OCI-LY7 (cell line): Measurements from ENCODE around the gene CD247. TPM values are rescaled to one million over a fixed set of nuclear protein-coding genes. Genes with fewer than 3 reads are reported as not detected.

ENCODE experiments used
- BruUV-seq: library from RNA; stranded (reverse); fragments of 400-500 nt; replicated peaks from 2 replicates; lab custom pipeline; 2021; lab: Mats Ljungman, UMichigan
- CTCF ChIA-PET: fragments of 300-600 bp; sonication (Branson Sonifier 250); formaldehyde crosslinking; loops from one replicate; lab custom pipeline; 2022; ENCODE audit warnings: antibody characterized with exemption; ENCODE audit not compliant: unreplicated experiment; lab: Charles Lee
- POLR2A ChIA-PET: fragments of 300-600 bp; sonication (Branson Sonifier 250); formaldehyde crosslinking; loops from one replicate; lab custom pipeline; 2022; ENCODE audit warnings: antibody characterized with exemption; lab: Charles Lee
- DNase-seq: peaks from one replicate; pipeline ENCODE4 v3.0.0-alpha.2; 2015; ENCODE audit warnings: low spot score
- H2AFZ ChIP-seq: fragments of 200-600 bp; sonication (generic), shearing (Covaris generic); 2 replicates; pipeline ENCODE4 v1.6.1; 2014; ENCODE audit warnings: mild to moderate bottlenecking, antibody characterized with exemption, low read length, moderate library complexity
- H3K27ac ChIP-seq: fragments of 200-600 bp; sonication (generic); 2 replicates; pipeline ENCODE4 v1.5.1; 2014; ENCODE audit warnings: mixed run types, low read depth, mild to moderate bottlenecking, moderate library complexity, low read length, inconsistent platforms; ENCODE audit not compliant: poor library complexity, severe bottlenecking
- H3K36me3 ChIP-seq: fragments of 200-600 bp; sonication (generic); 2 replicates; pipeline ENCODE4 v1.6.1; 2014; ENCODE audit warnings: mild to moderate bottlenecking, antibody characterized with exemption, low read length, moderate library complexity, mixed read lengths; ENCODE audit not compliant: insufficient read depth
- H3K4me1 ChIP-seq: fragments of 200-600 bp; sonication (generic); 2 replicates; pipeline ENCODE4 v1.5.1; 2014; ENCODE audit warnings: mild to moderate bottlenecking, low read length; ENCODE audit not compliant: insufficient read depth, poor library complexity, severe bottlenecking
- H3K4me2 ChIP-seq: fragments of 200-600 bp; sonication (generic); 2 replicates; pipeline ENCODE4 v1.6.1; 2014; ENCODE audit warnings: mild to moderate bottlenecking, low read length
- H3K4me3 ChIP-seq: fragments of 200-600 bp; sonication (generic); 2 replicates; pipeline ENCODE4 v1.5.1; 2014; ENCODE audit warnings: mild to moderate bottlenecking, low read depth, low read length; ENCODE audit not compliant: poor library complexity, severe bottlenecking
- H3K79me2 ChIP-seq: fragments of 200-600 bp; sonication (generic); 2 replicates; pipeline ENCODE4 v1.6.1; 2016; ENCODE audit warnings: low read depth, mild to moderate bottlenecking, low read length, moderate library complexity, mixed read lengths; ENCODE audit not compliant: insufficient read depth
- H3K9me2 ChIP-seq: fragments of 200-600 bp; sonication (generic); 2 replicates; pipeline ENCODE4 v1.6.1; 2016; ENCODE audit warnings: mild to moderate bottlenecking, low read length, mixed read lengths; ENCODE audit not compliant: insufficient read depth
- H3K9me3 ChIP-seq: fragments of 200-600 bp; sonication (generic); 2 replicates; pipeline ENCODE4 v1.6.1; 2014; ENCODE audit warnings: mild to moderate bottlenecking, mixed run types, low read length, mixed read lengths
- H4K20me1 ChIP-seq: fragments of 200-600 bp; sonication (generic); 2 replicates; pipeline ENCODE4 v1.6.1; 2014; ENCODE audit warnings: mild to moderate bottlenecking, antibody characterized with exemption, low read length, moderate library complexity, mixed read lengths; ENCODE audit not compliant: insufficient read depth
- EZH2phosphoT487 ChIP-seq: fragments of 200-600 bp; sonication (generic); IDR thresholded peaks from 2 replicates; pipeline ENCODE4 v1.6.1; 2018; ENCODE audit warnings: low read depth, borderline replicate concordance, mild to moderate bottlenecking, mixed run types, antibody characterized with exemption, low read length, moderate library complexity, mixed read lengths
- intact Hi-C: fragments of 100-400 bp; cut with micrococcal nuclease; formaldehyde crosslinking; loops from one replicate; pipeline ENCODE4 v1.10.0; 2022; ENCODE audit not compliant: unreplicated experiment
- total RNA-seq, 2 experiments: library from RNA; depleted of rRNA in 1 of 2; stranded (reverse); fragments of >200 nt in 1 of 2; shearing (Covaris generic) in 1 of 2; gene quantifications; 2 replicates each; pipeline ENCODE4 v1.2.3, GENCODE V29; 2014 to 2022
- TF ChIP-seq, protein P1 (sequence below): fragments of 200-600 bp; sonication (generic); conservative IDR thresholded peaks from 2 replicates; pipeline ENCODE4 v1.5.1; 2014; ENCODE audit warnings: mild to moderate bottlenecking, antibody characterized with exemption, low read length, moderate library complexity, mixed read lengths

The CD247 gene
- total RNA-seq, 2 experiments from 2014 or later, result 1.6 to 2.2 TPM

DNA sequence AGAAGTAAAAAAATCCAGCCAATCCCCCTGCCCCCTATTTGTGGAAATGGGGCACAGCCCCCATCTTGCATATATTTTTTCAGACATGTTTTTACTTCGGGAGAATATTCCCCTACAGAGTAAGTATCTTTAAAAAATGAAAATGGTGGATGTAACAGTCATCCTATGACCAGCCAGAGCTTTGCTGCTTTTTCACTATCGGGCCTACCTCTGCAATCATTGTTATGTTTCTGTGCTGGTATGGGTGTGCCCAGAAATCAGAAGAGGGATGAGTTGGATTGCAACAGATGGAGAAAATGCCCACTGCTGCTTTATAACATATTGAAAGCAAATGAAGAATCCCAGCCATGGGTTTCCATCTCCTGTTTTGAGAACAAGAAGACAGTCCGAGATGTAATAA, 2.9 kb downstream of the CD247 start:
- no peak overlapping the region for H2AFZ ChIP-seq
- H3K9me2 ChIP-seq, result no peaks in the 10 kb centered on the region
- H3K27ac ChIP-seq, result no peak overlapping the region
- CTCF ChIA-PET, result interaction anchor here (1.2 kb wide), 1 partner anchor 15 kb away, joined by 3 read pairs; no protein-coding TSS in a partner anchor
- H3K79me2 ChIP-seq, result no peaks in the 10 kb centered on the region
- DNase-seq, result no peak
- no peaks in the 10 kb centered on the region for H3K9me3 ChIP-seq
- no peak overlapping the region for H3K4me2 ChIP-seq
- intact Hi-C loops, result no loop called here
- no TSS peak for BruUV-seq
- POLR2A ChIA-PET, result interaction anchor here (0.7 to 1.0 kb wide), 3 partner anchors 10 to 38 kb away, joined by 3 to 7 read pairs (median 3); no protein-coding TSS in a partner anchor
- H3K4me1 ChIP-seq, result peaks cover 16% of the 10 kb centered on the region
- no peak overlapping the region for H3K4me3 ChIP-seq
- no peaks in the 10 kb centered on the region for H4K20me1 ChIP-seq
- H3K36me3 ChIP-seq, result no peaks in the 10 kb centered on the region
- no peak for TF ChIP-seq EZH2phosphoT487
- TF ChIP-seq, protein P1, sequence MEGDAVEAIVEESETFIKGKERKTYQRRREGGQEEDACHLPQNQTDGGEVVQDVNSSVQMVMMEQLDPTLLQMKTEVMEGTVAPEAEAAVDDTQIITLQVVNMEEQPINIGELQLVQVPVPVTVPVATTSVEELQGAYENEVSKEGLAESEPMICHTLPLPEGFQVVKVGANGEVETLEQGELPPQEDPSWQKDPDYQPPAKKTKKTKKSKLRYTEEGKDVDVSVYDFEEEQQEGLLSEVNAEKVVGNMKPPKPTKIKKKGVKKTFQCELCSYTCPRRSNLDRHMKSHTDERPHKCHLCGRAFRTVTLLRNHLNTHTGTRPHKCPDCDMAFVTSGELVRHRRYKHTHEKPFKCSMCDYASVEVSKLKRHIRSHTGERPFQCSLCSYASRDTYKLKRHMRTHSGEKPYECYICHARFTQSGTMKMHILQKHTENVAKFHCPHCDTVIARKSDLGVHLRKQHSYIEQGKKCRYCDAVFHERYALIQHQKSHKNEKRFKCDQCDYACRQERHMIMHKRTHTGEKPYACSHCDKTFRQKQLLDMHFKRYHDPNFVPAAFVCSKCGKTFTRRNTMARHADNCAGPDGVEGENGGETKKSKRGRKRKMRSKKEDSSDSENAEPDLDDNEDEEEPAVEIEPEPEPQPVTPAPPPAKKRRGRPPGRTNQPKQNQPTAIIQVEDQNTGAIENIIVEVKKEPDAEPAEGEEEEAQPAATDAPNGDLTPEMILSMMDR, result no peak

DNA sequence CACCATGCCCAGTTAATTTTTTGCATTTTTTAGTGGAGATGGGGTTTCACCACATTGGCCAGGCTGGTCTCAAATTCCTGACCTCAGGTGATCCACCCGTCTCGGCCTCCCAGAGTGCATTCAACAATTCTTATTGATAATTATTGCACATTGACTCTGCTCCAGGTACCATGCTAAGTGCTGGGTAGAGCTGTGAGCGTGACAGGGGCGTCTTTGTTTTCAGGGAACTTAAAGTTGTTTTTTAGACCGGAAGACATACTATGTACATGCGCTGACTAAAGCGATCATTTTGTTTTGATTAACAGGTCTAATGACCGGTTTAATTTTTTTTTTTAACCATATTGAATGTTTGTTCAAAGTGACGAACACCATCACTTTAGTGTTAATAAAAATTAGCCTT, 4.0 kb downstream of the CD247 start:
- Histone ChIP-seq H3K4me2 (no peak overlapping the region), H3K9me3 (no peaks in the 10 kb centered on the region), H4K20me1 (no peaks in the 10 kb centered on the region), H3K4me3 (no peak overlapping the region), H2AFZ (no peak overlapping the region), H3K4me1 (peaks cover 23% of the 10 kb centered on the region), H3K27ac (no peak overlapping the region), H3K36me3 (no peaks in the 10 kb centered on the region), H3K79me2 (no peaks in the 10 kb centered on the region), H3K9me2 (no peaks in the 10 kb centered on the region)
- TF ChIP-seq, protein P1, result no peak
- TF ChIP-seq EZH2phosphoT487, result no peak
- POLR2A ChIA-PET, result interaction anchor here (0.7 to 1.1 kb wide), 5 partner anchors 9 to 606 kb away, joined by 3 read pairs; no protein-coding TSS in a partner anchor
- CTCF ChIA-PET, result interaction anchor here (1.2 kb wide), 1 partner anchor 14 kb away, joined by 3 read pairs; no protein-coding TSS in a partner anchor
- no peak for DNase-seq
- intact Hi-C loops, result no loop called here
- no TSS peak for BruUV-seq

DNA sequence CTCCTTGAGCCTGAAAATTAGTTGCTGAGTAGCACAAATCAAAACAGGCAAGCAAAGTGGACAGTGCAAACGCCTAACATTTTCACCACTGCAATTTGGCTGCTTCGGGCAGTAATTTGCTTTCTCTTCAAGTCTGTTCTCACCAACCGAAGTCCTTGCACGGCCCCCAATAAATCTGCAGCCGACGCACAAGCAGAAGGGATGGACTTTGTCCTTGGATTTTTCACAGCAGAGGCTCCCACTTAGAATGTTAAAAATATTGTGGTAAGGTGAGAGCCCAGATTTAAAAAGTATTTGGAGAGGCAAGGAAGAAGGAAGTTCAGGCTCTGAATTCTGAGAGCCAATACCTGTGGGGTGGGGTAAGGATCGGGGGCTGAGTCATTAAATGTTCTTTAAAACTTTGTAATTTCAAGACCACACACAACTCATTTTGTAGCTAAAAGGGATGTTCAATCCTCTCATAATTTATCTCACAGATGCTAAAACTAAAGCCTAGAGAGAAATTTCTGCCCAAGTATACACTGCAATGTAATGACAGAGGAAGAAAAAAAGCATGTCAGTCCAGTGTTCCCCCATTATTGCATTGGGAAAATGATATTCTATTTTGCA, 6.2 kb downstream of the CD247 start:
- Histone ChIP-seq H3K4me1 (peaks cover 15% of the 10 kb centered on the region), H2AFZ (no peak overlapping the region), H3K79me2 (no peaks in the 10 kb centered on the region), H4K20me1 (no peaks in the 10 kb centered on the region), H3K4me3 (no peak overlapping the region), H3K27ac (no peak overlapping the region), H3K36me3 (no peaks in the 10 kb centered on the region), H3K9me3 (no peaks in the 10 kb centered on the region), H3K9me2 (no peaks in the 10 kb centered on the region), H3K4me2 (no peak overlapping the region)
- no peak for DNase-seq
- ChIA-PET POLR2A (interaction anchor here (1.1 kb wide), 1 partner anchor 34 kb away, joined by 3 read pairs; no protein-coding TSS in a partner anchor), CTCF (no interaction called here)
- no TSS peak for BruUV-seq
- intact Hi-C loops, result no loop called here
- TF ChIP-seq, protein P1, result no peak
- TF ChIP-seq EZH2phosphoT487, result no peak
